ACC112 (cell line): Measurements from ENCODE around the gene SEPTIN1.
A peak's percentile ranks its signal among the peaks of the same experiment; 100 is the strongest.

Experiments used
- H2AFZ ChIP-seq: fragments of 200-600 bp; sonication (generic); one replicate; pipeline ENCODE4 v1.6.0; 2017; ENCODE audit warnings: antibody characterized with exemption, low read length; ENCODE audit not compliant: unreplicated experiment
- H3K27ac ChIP-seq: fragments of 200-600 bp; sonication (generic); 2 replicates; pipeline ENCODE4 v1.5.1; 2014; ENCODE audit warnings: low read depth, mild to moderate bottlenecking, antibody characterized with exemption, low read length, moderate library complexity
- H3K27me3 ChIP-seq: fragments of 200-600 bp; sonication (generic); 2 replicates; pipeline ENCODE4 v1.6.1; 2014; ENCODE audit warnings: mild to moderate bottlenecking, antibody characterized with exemption, low read length, moderate library complexity, mixed read lengths; ENCODE audit not compliant: insufficient read depth
- H3K36me3 ChIP-seq: fragments of 200-600 bp; sonication (generic); 2 replicates; pipeline ENCODE4 v1.6.1; 2016; ENCODE audit warnings: mild to moderate bottlenecking, antibody characterized with exemption, low read length, moderate library complexity, mixed read lengths; ENCODE audit not compliant: insufficient read depth
- H3K4me1 ChIP-seq: fragments of 200-600 bp; sonication (generic); one replicate; pipeline ENCODE4 v1.6.1; 2016; ENCODE audit warnings: low read length, mixed read lengths; ENCODE audit not compliant: insufficient read depth, unreplicated experiment, control insufficient read depth
- H3K4me3 ChIP-seq: fragments of 200-600 bp; sonication (generic); 2 replicates; pipeline ENCODE4 v1.5.1; 2014; ENCODE audit warnings: mild to moderate bottlenecking, low read depth, low read length
- H3K79me2 ChIP-seq: fragments of 200-600 bp; sonication (generic); one replicate; pipeline ENCODE4 v1.6.0; 2016; ENCODE audit warnings: low read length; ENCODE audit not compliant: control insufficient read depth, unreplicated experiment, insufficient read depth

SEPTIN1 gene

GRCh38 chr16:30381291-30382041, 895 bp downstream of the SEPTIN1 start:
- Histone ChIP-seq H3K27ac (no peak overlapping the region), H3K79me2 (peaks cover 5% of the 10 kb centered on the region), H3K27me3 (no peaks in the 10 kb centered on the region), H3K36me3 (no peaks in the 10 kb centered on the region), H3K4me3 (no peak overlapping the region), H3K4me1 (peaks cover 6% of the 10 kb centered on the region), H2AFZ (no peak overlapping the region)

- peaks cover 6% of the 10 kb centered on the region for H3K4me1 ChIP-seq
- no peak overlapping the region for H3K4me3 ChIP-seq
Observed at GRCh38 chr16:30380803-30381208, 1.6 kb downstream of the SEPTIN1 start.

GRCh38 chr16:30380072-30380802, 2.1 kb downstream of the SEPTIN1 start:
- Histone ChIP-seq H3K27ac (no peak overlapping the region), H3K4me1 (peaks cover 6% of the 10 kb centered on the region), H3K4me3 (no peak overlapping the region), H3K36me3 (no peaks in the 10 kb centered on the region), H3K79me2 (peaks cover 5% of the 10 kb centered on the region), H3K27me3 (no peaks in the 10 kb centered on the region), H2AFZ (no peak overlapping the region)

More at GRCh38 chr16:30380803-30381208, 1.6 kb downstream of the SEPTIN1 start:
- peaks cover 5% of the 10 kb centered on the region for H3K79me2 ChIP-seq
- H3K27ac ChIP-seq: no peak overlapping the region
- no peak overlapping the region for H2AFZ ChIP-seq
- H3K36me3 ChIP-seq: no peaks in the 10 kb centered on the region
- H3K27me3 ChIP-seq: no peaks in the 10 kb centered on the region

GRCh38 chr16:30379158-30379783, 3.1 kb downstream of the SEPTIN1 start:
- Histone ChIP-seq H3K79me2 (peaks cover 5% of the 10 kb centered on the region), H3K4me3 (peak overlapping the region; percentile 86), H3K27me3 (no peaks in the 10 kb centered on the region), H3K36me3 (no peaks in the 10 kb centered on the region), H3K27ac (no peak overlapping the region), H3K4me1 (peaks cover 6% of the 10 kb centered on the region), H2AFZ (no peak overlapping the region)

- Histone ChIP-seq H3K27ac (peak overlapping the region; percentile 97), H3K27me3 (no peaks in the 10 kb centered on the region), H3K4me1 (peaks cover 6% of the 10 kb centered on the region), H3K4me3 (peak overlapping the region; percentile 86), H3K79me2 (peaks cover 5% of the 10 kb centered on the region), H2AFZ (peak overlapping the region; percentile 84), H3K36me3 (no peaks in the 10 kb centered on the region)
Observed at GRCh38 chr16:30378236-30379157, 3.9 kb downstream of the SEPTIN1 start.

GRCh38 chr16:30377812-30378235, 4.5 kb downstream of the SEPTIN1 start:
- no peaks in the 10 kb centered on the region for H3K36me3 ChIP-seq
- H3K79me2 ChIP-seq: peaks cover 5% of the 10 kb centered on the region
- peaks cover 6% of the 10 kb centered on the region for H3K4me1 ChIP-seq
- peak overlapping the region; percentile 97 for H3K27ac ChIP-seq
- H2AFZ ChIP-seq: peak overlapping the region; percentile 95
- no peaks in the 10 kb centered on the region for H3K27me3 ChIP-seq
- peak overlapping the region; percentile 86 for H3K4me3 ChIP-seq

GRCh38 chr16:30377050-30377811, 5.1 kb downstream of the SEPTIN1 start:
- peak overlapping the region; percentile 86 for H3K4me3 ChIP-seq
- peak overlapping the region; percentile 95 for H2AFZ ChIP-seq
- H3K79me2 ChIP-seq: peaks cover 5% of the 10 kb centered on the region
- no peaks in the 10 kb centered on the region for H3K27me3 ChIP-seq
- no peaks in the 10 kb centered on the region for H3K36me3 ChIP-seq
- peak overlapping the region; percentile 97 for H3K27ac ChIP-seq
- H3K4me1 ChIP-seq: peaks cover 6% of the 10 kb centered on the region

- Histone ChIP-seq H2AFZ (no peak overlapping the region), H3K27me3 (no peaks in the 10 kb centered on the region), H3K4me3 (no peak overlapping the region), H3K36me3 (no peaks in the 10 kb centered on the region), H3K79me2 (peaks cover 5% of the 10 kb centered on the region), H3K4me1 (peaks cover 6% of the 10 kb centered on the region), H3K27ac (no peak overlapping the region)
Observed at GRCh38 chr16:30376461-30376902, 5.9 kb downstream of the SEPTIN1 start.

GRCh38 chr16:30375864-30376263, 6.5 kb downstream of the SEPTIN1 start:
- H3K27me3 ChIP-seq: no peaks in the 10 kb centered on the region
- H3K27ac ChIP-seq: no peak overlapping the region
- H2AFZ ChIP-seq: no peak overlapping the region
- peaks cover 5% of the 10 kb centered on the region for H3K79me2 ChIP-seq
- no peaks in the 10 kb centered on the region for H3K36me3 ChIP-seq
- H3K4me3 ChIP-seq: no peak overlapping the region
- H3K4me1 ChIP-seq: peaks cover 6% of the 10 kb centered on the region
